NCI-H510A (cell line): ENCODE data around the gene RCSD1.
"Not testable (repeated sequence)": the region's sequence is repeated elsewhere in the genome, so short reads cannot be mapped to it uniquely, and the experiment has no call there.

Experiments used
- DNase-seq: peaks from one replicate; lab custom pipeline; 2025; lab: John Stamatoyannopoulos, UW

Gene RCSD1

DNA sequence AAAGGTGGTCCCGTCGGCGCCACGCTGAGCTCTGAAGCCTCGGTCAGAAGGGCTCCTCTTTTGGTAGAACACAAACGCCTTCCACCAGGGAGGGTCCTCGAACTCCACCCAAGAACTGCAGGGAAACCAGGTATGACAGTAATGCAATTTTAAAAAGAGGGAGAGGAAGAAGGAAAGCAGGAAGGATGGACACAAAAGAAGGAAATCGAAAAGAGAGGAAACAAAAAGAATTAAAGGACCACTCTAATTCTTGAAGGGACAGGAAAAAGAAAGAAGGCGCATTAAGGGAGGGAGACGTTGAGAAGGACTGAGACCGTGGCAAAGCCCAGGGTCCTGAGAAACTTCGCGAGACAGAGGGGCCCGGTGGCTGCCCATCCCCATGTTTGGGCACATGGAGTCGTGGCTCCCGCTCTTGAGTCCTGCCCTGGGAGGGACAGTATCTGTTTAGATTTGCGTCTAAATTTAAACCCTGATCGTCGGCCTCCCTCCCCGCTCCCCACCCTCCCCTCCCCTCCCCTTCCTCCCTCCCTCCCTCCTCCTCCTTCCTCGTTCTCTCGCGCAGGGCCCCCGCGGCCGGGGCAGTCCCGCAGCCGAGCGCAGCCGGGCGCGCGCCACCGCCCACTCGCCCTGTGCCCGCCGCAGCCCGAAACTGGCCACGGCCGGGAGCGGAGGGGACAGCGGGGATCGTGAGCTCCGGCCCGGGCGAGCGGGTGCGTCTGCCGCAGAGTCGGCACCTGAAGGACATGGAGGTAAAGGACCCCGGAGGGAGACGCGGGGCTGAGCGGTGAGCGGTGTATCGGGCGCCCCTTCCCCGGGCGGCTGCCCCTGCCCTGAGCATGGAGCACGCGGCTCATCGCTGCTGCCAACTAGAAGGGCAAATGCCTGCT, at the start of gene RCSD1:
TSS of gene RCSD1 (plus strand) at position 552 of the 887 bp plus-strand sequence. CDS start at position 744, 192 bp downstream.
- DNase-seq = no peak

- DNase-seq = no peak
Measured at GRCh38 chr1:167582064-167582463, 48.0 kb upstream of the RCSD1 start.

DNA sequence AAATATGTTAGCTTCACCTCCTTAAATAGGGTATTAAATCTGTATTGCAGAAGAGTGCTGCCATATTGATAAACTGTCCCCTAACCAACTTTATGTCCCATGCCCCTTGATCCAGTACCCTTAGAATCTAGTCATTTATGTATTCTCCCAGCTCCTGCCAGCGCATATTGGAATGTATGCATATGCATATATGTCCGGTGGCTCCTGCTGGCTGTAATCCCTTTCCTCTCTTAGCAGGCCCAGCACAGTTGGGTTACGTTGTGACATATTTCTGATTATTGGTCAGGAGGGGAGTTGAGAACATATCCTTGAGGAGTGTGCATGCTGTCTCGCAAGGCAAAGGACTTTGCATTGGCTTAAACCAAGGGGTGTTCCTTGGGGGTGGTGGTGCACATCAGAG, 47.3 kb upstream of the RCSD1 start:
- no peak for DNase-seq

- DNase-seq = no peak
Measured at GRCh38 chr1:167584581-167584980, 45.5 kb upstream of the RCSD1 start.

- DNase-seq = no peak
Measured at GRCh38 chr1:167587342-167587741, 42.7 kb upstream of the RCSD1 start.

GRCh38 chr1:167587872-167588271, 42.2 kb upstream of the RCSD1 start:
- DNase-seq = no peak

GRCh38 chr1:167588361-167588760, 41.7 kb upstream of the RCSD1 start:
- DNase-seq = no peak

DNA sequence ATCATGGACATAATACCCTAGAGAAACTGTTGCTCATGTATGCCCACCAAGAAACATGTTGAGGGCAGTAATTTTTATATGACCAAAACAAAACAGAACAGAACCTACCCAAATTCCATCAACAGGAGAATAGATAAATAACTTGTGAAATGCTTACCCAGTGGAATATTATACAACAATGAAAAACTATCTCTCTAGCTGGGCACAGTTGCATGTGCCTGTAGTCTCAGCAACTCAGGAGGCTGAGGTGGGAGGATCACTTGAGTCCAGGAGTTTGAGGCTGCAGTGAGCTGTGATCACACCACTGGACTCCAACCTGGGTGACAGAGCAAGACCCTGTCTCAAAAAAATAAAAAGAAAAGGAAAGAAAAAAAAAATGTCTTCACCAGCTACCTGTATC, 37.6 kb upstream of the RCSD1 start:
- DNase-seq = no peak

GRCh38 chr1:167593860-167594259, 36.2 kb upstream of the RCSD1 start:
- no peak for DNase-seq

DNA sequence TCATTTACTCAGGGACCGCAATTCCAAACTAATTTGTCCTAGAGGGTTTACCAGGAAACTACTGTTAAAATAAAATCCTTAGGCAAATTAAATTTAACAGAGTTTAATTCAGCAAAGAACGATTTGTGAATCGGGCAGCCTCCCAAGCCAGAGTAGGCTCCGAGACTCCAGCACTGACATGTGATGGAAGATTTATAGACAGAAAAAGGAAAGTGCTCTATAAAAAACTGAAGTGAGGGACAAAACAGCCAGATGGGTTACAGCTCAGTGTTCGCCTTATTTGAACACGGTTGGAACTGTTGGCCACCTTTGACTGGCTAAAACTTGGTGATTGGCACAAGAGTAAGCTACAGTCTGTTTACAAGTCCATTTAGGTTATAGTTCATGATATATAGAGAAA, 35.2 kb upstream of the RCSD1 start:
- DNase-seq = no peak

DNA sequence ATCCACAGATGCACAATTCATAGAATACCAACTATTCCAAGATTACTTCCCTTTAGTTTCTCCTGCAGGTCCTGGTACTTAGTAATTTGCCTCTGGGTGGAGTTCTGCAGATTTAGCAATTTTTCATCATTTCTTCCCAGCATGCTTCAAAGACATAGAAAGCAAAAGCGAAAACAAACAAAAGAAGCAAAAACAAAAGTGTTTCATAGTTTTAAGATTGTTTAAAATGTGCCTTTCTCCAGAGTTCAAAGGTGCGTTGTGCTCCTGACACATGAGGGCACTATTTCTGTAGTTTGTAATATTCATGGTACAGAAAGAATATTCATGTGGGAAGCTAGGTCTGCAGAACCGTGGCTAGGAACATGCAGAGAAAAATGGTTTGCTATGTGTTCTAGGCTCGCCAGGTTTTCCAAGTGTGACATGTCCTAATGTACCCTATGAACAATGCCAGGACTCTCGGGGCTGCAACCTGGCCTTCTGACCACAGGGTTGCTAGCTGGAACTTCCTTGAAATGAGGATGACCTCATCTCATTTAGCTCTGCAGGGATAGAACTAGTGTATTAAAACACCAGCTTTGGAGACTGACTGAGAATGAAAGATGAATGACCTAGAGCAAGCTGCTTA, 30.0 kb upstream of the RCSD1 start:
- DNase-seq = no peak

DNA sequence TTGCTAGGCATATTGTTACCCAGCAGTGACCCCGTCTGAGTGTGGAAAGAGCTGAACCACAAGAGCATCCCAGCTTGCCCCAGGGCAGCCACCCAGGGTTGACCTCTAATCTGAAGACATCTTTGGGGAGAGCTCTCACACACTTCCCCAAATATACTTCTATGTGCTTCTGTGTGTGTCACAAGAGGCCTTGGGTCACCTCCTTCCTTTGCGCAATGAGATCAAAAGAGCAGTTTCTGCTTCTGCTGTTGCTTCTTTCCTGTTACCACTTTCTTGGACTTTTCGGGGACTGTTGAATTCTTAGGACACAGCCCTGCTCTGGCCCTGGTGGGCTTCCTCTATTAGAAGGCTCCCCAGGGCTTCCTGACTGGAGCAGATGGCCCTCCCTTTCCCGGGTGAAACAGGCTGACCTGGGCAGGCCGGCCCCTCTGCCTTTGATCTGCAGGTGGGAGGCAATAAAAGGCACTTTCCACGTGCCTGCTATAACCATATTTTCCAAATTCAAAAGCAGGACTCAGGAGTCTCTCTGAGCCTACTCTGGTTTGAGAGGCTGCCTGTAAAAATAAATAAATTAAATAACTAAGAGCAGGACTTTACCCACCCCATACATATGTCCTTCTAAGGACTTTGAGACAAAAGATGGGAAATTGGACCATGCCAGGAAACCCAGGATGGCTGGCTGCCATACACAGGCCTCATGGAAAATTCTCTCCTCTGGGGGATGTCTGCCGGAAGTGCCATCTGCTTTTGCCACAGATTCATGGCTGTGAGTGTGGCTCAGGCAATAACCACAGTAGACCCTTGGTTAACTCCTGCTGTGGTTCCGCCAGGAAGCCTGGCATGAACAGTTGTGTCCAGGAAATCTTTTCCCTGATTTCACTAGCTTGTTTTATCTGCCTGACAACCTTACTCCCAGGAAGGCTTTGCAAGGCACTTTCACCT, 28.3 kb upstream of the RCSD1 start:
- DNase-seq = no peak

- no peak for DNase-seq
Measured at GRCh38 chr1:167602840-167603239, 27.2 kb upstream of the RCSD1 start.

DNA sequence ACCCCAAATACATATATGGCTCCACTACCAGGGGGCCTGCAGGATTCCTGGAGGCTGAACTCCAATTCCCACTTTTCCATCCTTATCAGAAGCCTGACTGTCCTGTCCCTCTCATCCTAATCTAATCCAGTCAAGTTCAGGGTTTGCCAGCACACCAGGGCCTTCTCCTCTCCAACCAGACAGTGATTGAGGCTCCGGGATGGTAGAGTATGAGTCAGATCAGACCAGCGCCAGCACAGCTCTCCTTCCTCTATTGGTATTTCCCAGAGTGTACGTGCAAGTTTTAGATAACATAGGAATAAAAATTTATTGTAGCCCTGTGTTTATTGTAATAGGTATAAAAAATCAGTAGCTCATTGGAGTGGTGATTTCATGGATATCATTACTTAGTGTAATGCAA, 24.5 kb upstream of the RCSD1 start:
- DNase-seq = no peak

DNA sequence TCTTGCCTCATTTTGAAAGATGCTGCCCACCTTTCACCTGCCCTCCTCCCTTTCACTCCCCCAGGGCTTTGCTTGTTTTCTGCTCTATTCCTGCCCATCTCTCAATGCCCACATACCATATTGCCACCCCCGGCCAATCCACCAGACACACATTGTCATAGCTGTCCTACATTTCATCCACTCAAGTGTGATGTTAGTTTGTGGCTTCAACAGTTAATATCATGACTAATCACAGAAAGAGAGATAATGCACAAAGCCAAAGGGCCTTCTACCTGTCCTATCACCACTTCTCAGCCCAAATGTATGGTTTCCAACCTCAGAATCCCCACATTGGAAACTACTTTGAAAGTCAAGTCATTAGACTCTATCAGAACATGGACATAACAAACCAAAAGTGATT, 18.0 kb upstream of the RCSD1 start:
- no peak for DNase-seq

- no peak for DNase-seq
Measured at GRCh38 chr1:167612587-167613385, 17.2 kb upstream of the RCSD1 start.

- not testable (repeated sequence) for DNase-seq
Measured at GRCh38 chr1:167613984-167614383, 16.0 kb upstream of the RCSD1 start.

DNA sequence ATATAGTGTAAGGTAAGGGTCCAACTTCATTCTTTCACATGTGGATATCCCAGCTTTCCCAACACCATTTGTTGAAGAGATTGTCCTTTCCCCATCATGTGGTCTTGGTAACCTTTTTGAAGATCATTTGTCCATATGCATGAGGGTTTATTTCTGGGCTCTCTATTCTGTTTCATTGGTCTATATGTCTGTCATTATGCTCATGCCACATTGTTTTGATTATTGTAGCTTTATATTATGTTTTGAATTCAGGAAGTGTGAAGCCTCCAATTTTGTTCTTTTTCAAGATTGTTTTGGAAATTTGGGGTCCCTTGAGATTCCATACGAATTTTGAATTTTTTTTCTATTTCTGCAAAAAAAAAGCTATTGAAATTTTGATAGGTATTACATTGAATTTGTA, 15.2 kb upstream of the RCSD1 start:
- DNase-seq = no peak

- no peak for DNase-seq
Measured at GRCh38 chr1:167616521-167616920, 13.5 kb upstream of the RCSD1 start.

DNA sequence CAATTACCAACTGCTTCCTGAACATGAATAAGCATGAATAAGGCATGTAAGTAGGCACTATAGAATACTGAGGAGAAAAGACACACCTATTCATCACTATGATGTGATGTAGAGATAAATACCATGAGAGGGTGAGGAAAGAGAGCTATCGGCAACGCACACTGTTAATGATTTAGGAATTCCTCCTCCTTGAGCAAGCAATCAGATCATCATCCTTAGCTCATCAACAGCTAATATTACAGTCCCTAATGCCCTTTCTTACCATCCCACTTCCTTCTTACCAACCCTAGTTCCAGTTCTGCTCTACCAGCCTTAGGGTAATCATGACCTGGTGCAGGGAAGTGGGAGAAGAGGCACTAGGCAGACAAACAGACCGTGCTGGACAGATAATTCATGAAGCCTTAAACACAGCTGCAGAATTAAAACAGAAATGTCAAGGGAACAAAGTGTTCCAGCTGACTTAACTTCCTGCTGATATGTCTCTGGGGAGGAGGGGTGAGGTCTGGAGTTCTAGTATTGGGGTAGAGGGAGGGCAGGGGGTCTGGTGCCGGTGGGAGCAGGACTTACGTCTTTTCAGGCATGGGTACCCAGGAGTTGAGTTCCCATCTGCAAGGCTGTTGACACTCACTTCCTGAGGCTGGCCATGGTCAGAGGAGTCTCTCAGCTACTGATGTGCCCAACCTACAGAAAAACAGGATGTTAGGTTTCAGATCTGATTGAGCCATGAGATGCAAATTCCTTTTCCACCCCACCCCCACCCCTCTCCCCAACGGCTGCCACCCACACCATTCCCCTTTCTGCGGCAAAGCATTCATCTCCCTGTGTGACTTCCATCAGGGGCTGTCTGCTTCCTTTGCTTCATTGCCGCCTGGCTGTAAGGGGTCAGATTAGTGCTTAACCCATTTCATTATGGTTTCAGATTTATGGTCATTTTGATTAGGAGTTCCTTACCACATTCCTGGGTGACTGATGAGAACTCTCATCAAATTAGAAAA, 12.6 kb upstream of the RCSD1 start:
- DNase-seq = no peak
